Epithelial cell of alveolus of lung (primary cell): ENCODE data around the gene PNMA6A. TPM values are rescaled to one million over a fixed set of nuclear protein-coding genes. Genes with fewer than 3 reads are reported as not detected.

Source experiments
- total RNA-seq: library from RNA; depleted of rRNA; stranded (reverse); fragments of >200 nt; gene quantifications from 2 replicates; pipeline ENCODE4 v1.2.1, GENCODE V29; 2015

The PNMA6A gene
- total RNA-seq: 0.65 and 0.80 TPM in 2 replicates

GRCh38 chrX:153071909-153072583 is at the start of gene PNMA6A:
PNMA6A (plus strand) TSS chrX:153072454; CDS start chrX:153073063, 609 bp downstream.

GRCh38 chrX:153055871-153056749 is 16.1 kb upstream of the PNMA6A start, which contains the start of gene PNMA3:
PNMA3 (plus strand) TSS chrX:153056470; CDS start chrX:153057056, 586 bp downstream.

Other genes with a start within 250 kb of the PNMA6A start
- 30.1 and 57.1 TPM in 2 replicates for gene CETN2, start 241.7 kb upstream of the PNMA6A start, total RNA-seq
- gene NSDHL, start 241.4 kb upstream of the PNMA6A start, total RNA-seq: 13.0 and 35.0 TPM in 2 replicates
- 1.5 and 4.0 TPM in 2 replicates for gene ZNF185, start 174.4 kb upstream of the PNMA6A start, total RNA-seq
- gene PNMA5, start 78.3 kb upstream of the PNMA6A start, total RNA-seq: not detected in 2 replicates
- not detected in 2 replicates for gene PNMA3, start 16.0 kb upstream of the PNMA6A start, total RNA-seq
- not detected in 2 replicates for gene MAGEA1, start 106.8 kb downstream of the PNMA6A start, total RNA-seq
- not detected in 2 replicates for gene PNMA6F, start 249.3 kb downstream of the PNMA6A start, total RNA-seq